ENCODE results near the gene KIAA1586. TPM values are rescaled to one million over a fixed set of nuclear protein-coding genes. Genes with fewer than 3 reads are reported as not detected.
"Not testable (repeated sequence)": the region's sequence is repeated elsewhere in the genome, so short reads cannot be mapped to it uniquely, and the experiment has no call there.

The KIAA1586 gene
- polyA plus RNA-seq (ENCODE audit: insufficient read length): 10.8 TPM

GRCh38 chr6:57046332-57047256, at the start of gene KIAA1586:
Gene KIAA1586, plus strand, starts transcription at chr6:57046693. Its CDS starts 63 bp downstream, at chr6:57046756.
- peak; percentile 92 for DNase-seq

GRCh38 chr6:56999049-56999448, 47.4 kb upstream of the KIAA1586 start:
- DNase-seq: no peak

GRCh38 chr6:56999748-57000147, 46.7 kb upstream of the KIAA1586 start:
- not testable (repeated sequence) for DNase-seq

GRCh38 chr6:57002197-57002596, 44.3 kb upstream of the KIAA1586 start:
- DNase-seq: no peak

GRCh38 chr6:57004292-57004691, 42.2 kb upstream of the KIAA1586 start:
- DNase-seq: no peak

GRCh38 chr6:57006101-57006500, 40.4 kb upstream of the KIAA1586 start:
- DNase-seq: no peak

- not testable (repeated sequence) for DNase-seq
Measured at GRCh38 chr6:57008069-57008468, 38.4 kb upstream of the KIAA1586 start.

GRCh38 chr6:57013521-57013926, 33.0 kb upstream of the KIAA1586 start:
- DNase-seq: no peak

GRCh38 chr6:57017069-57017468, 29.4 kb upstream of the KIAA1586 start:
- DNase-seq: no peak

- DNase-seq: no peak
Measured at GRCh38 chr6:57017841-57018240, 28.7 kb upstream of the KIAA1586 start.

GRCh38 chr6:57019434-57019833, 27.1 kb upstream of the KIAA1586 start:
- DNase-seq: no peak

- DNase-seq: no peak
Measured at GRCh38 chr6:57021086-57021720, 25.3 kb upstream of the KIAA1586 start.

- no peak for DNase-seq
Measured at GRCh38 chr6:57024321-57024720, 22.2 kb upstream of the KIAA1586 start.

- no peak for DNase-seq
Measured at GRCh38 chr6:57024775-57025174, 21.7 kb upstream of the KIAA1586 start.

- no peak for DNase-seq
Measured at GRCh38 chr6:57026001-57026400, 20.5 kb upstream of the KIAA1586 start.

GRCh38 chr6:57027301-57027700, 19.2 kb upstream of the KIAA1586 start:
- no peak for DNase-seq

GRCh38 chr6:57029213-57029612, 17.3 kb upstream of the KIAA1586 start:
- no peak for DNase-seq

GRCh38 chr6:57033228-57033627, 13.3 kb upstream of the KIAA1586 start:
- no peak for DNase-seq

GRCh38 chr6:57035549-57035948, 10.9 kb upstream of the KIAA1586 start:
- DNase-seq: no peak

GRCh38 chr6:57038906-57039305, 7.6 kb upstream of the KIAA1586 start:
- no peak for DNase-seq

- DNase-seq: no peak
Measured at GRCh38 chr6:57040011-57040410, 6.5 kb upstream of the KIAA1586 start.

GRCh38 chr6:57044061-57044460, 2.4 kb upstream of the KIAA1586 start:
- not testable (repeated sequence) for DNase-seq

- DNase-seq: no peak
Measured at GRCh38 chr6:57044568-57044967, 1.9 kb upstream of the KIAA1586 start.

- not testable (repeated sequence) for DNase-seq
Measured at GRCh38 chr6:57047257-57047585, 728 bp downstream of the KIAA1586 start.

All from hindlimb muscle (tissue), 1 donor.